SK-N-SH (cell line): Measurements from ENCODE around the gene SLC39A7. TPM values are rescaled to one million over a fixed set of nuclear protein-coding genes. Genes with fewer than 3 reads are reported as not detected.

ENCODE experiments used
- CTCF ChIA-PET: fragments of 300-600, 350-600 bp; formaldehyde crosslinking; extraction: SDS; loops from one replicate; lab custom pipeline; 2021; lab: Yijun Ruan, JAX
- POLR2A ChIA-PET: fragments of 350-600 bp; sonication (Branson Sonifier 250); formaldehyde crosslinking; extraction: SDS; loops from one replicate; lab custom pipeline; 2020; ENCODE audit warnings: antibody characterized with exemption, inconsistent platforms; lab: Yijun Ruan, JAX
- DNase-seq: peaks from one replicate; pipeline ENCODE4 v3.0.0; 2012
- H2AFZ ChIP-seq: fragments of 200-600 bp; sonication (generic); 2 replicates; pipeline ENCODE4 v1.8.1; 2016; ENCODE audit warnings: antibody characterized with exemption, mild to moderate bottlenecking, low read depth
- H3F3A ChIP-seq: fragments of 200-600 bp; sonication (generic); replicated peaks from 2 replicates; pipeline ENCODE3; 2016; ENCODE audit warnings: antibody characterized with exemption, mild to moderate bottlenecking; ENCODE audit not compliant: insufficient read depth
- H3K27ac ChIP-seq, 2 experiments: fragments of 200-500 bp in 1 of 2; fragments of 200-600 bp in 1 of 2; sonication (Bioruptor generic) in 1 of 2; sonication (generic), shearing (Covaris generic) in 1 of 2; 2 replicates each; pipeline versions ENCODE4 v1.5.1 to v1.6.1; 2014 to 2016; ENCODE audit warnings: low read depth in 2 of 2, inconsistent platforms in 1 of 2, low read length in 1 of 2, mild to moderate bottlenecking in 1 of 2, mixed read lengths in 1 of 2
- H3K27me3 ChIP-seq: fragments of 200-600 bp; sonication (generic), shearing (Covaris generic); 2 replicates; pipeline ENCODE4 v1.6.1; 2016; ENCODE audit warnings: mixed run types; ENCODE audit not compliant: insufficient read depth
- H3K36me3 ChIP-seq, 2 experiments: fragments of 200-500 bp in 1 of 2; fragments of 200-600 bp in 1 of 2; sonication (Bioruptor generic) in 1 of 2; sonication (generic) in 1 of 2; replicated peaks in 1 of 2; 2 replicates each; pipeline versions ENCODE3 to v1.5.1; 2014 to 2016; ENCODE audit warnings: low read length in 1 of 2, mild to moderate bottlenecking in 1 of 2; ENCODE audit not compliant: insufficient read depth in 2 of 2, control insufficient read depth in 1 of 2
- H3K4me1 ChIP-seq, 2 experiments: fragments of 200-500 bp in 1 of 2; fragments of 200-600 bp in 1 of 2; sonication (Bioruptor generic) in 1 of 2; sonication (generic), shearing (Covaris generic) in 1 of 2; 2 replicates each; pipeline versions ENCODE4 v1.5.1 to v1.6.1; 2014 to 2016; ENCODE audit warnings: low read depth in 1 of 2, low read length in 1 of 2, mixed run types in 1 of 2; ENCODE audit not compliant: insufficient read depth in 2 of 2, control insufficient read depth in 1 of 2
- H3K4me2 ChIP-seq: fragments of 200-600 bp; sonication (generic), shearing (Covaris generic); 2 replicates; pipeline ENCODE4 v1.6.1; 2017; ENCODE audit warnings: mixed run types
- H3K4me3 ChIP-seq, 2 experiments: fragments of 200-500 bp in 1 of 2; fragments of 200-600 bp in 1 of 2; sonication (Bioruptor generic) in 1 of 2; sonication (generic), shearing (Covaris generic) in 1 of 2; 2 replicates each; pipeline versions ENCODE4 v1.5.1 to v1.8.1; 2014 to 2016; ENCODE audit warnings: low read depth in 2 of 2, inconsistent platforms in 1 of 2, low read length in 1 of 2, mild to moderate bottlenecking in 1 of 2, mixed read lengths in 1 of 2, moderate library complexity in 1 of 2
- H3K79me2 ChIP-seq: fragments of 200-600 bp; sonication (generic); 2 replicates; pipeline ENCODE4 v1.8.1; 2017; ENCODE audit warnings: mild to moderate bottlenecking; ENCODE audit not compliant: insufficient read depth
- H3K9ac ChIP-seq: fragments of 200-600 bp; sonication (generic); 2 replicates; pipeline ENCODE4 v1.6.1; 2017; ENCODE audit warnings: mixed run types
- H3K9me2 ChIP-seq: fragments of 200-600 bp; sonication (generic); 2 replicates; pipeline ENCODE4 v1.6.1; 2017; ENCODE audit warnings: mixed run types
- H3K9me3 ChIP-seq: fragments of 200-600 bp; sonication (generic); 2 replicates; pipeline ENCODE4 v1.6.1; 2017; ENCODE audit warnings: mixed run types, mild to moderate bottlenecking, moderate library complexity
- H4K20me1 ChIP-seq: fragments of 200-600 bp; sonication (generic); 2 replicates; pipeline ENCODE4 v1.6.1; 2017; ENCODE audit warnings: mild to moderate bottlenecking, mixed run types; ENCODE audit not compliant: insufficient read depth
- FOSL2 ChIP-seq: IDR thresholded peaks from 2 replicates; pipeline ENCODE4 v1.4.0; 2012; ENCODE audit warnings: low read depth, mild to moderate bottlenecking, moderate library complexity, borderline replicate concordance
- FOXM1 ChIP-seq: IDR thresholded peaks from 2 replicates; pipeline ENCODE4 v1.4.0; 2012; ENCODE audit warnings: low read depth, mild to moderate bottlenecking
- GATA2 ChIP-seq: sonication (generic); formaldehyde crosslinking; IDR thresholded peaks from 2 replicates; pipeline ENCODE4 v1.5.0; 2020; ENCODE audit warnings: mild to moderate bottlenecking, missing genetic modification reagents
- PBX3 ChIP-seq: IDR thresholded peaks from 2 replicates; pipeline ENCODE4; 2012
- POLR2AphosphoS5 ChIP-seq: IDR thresholded peaks from 2 replicates; pipeline ENCODE4 v1.6.1; 2012; ENCODE audit warnings: low read depth, low read length
- RAD21 ChIP-seq: IDR thresholded peaks from 2 replicates; pipeline ENCODE4 v1.6.1; 2012; ENCODE audit warnings: mild to moderate bottlenecking, low read length
- RCOR1 ChIP-seq: fragments of 150-350 bp; IDR thresholded peaks from 2 replicates; pipeline ENCODE4 v1.6.1; 2017; ENCODE audit warnings: antibody characterized with exemption, low read length
- REST ChIP-seq: IDR thresholded peaks from 2 replicates; pipeline ENCODE4 v1.6.1; 2012; ENCODE audit warnings: mild to moderate bottlenecking, low read depth, low read length, moderate library complexity
- RFX5 ChIP-seq: IDR thresholded peaks from 2 replicates; pipeline ENCODE4 v1.6.1; 2012; ENCODE audit warnings: mild to moderate bottlenecking, improper control_type of control experiment, low read length
- SMC3 ChIP-seq: IDR thresholded peaks from 2 replicates; pipeline ENCODE4 v1.6.1; 2012; ENCODE audit warnings: low read depth, low read length, improper control_type of control experiment
- TCF12 ChIP-seq: IDR thresholded peaks from 2 replicates; pipeline ENCODE4 v1.4.0; 2012
- TEAD4 ChIP-seq: IDR thresholded peaks from 2 replicates; pipeline ENCODE4 v1.4.0; 2012; ENCODE audit warnings: mild to moderate bottlenecking, borderline replicate concordance; ENCODE audit not compliant: insufficient read depth
- USF1 ChIP-seq: IDR thresholded peaks from 2 replicates; pipeline ENCODE4 v1.4.0; 2012; ENCODE audit warnings: low read depth, borderline replicate concordance
- ZBTB33 ChIP-seq: IDR thresholded peaks from 2 replicates; pipeline ENCODE4 v1.4.0; 2012; ENCODE audit warnings: low read depth, borderline replicate concordance
- WGBS: methylation state at CpG from one replicate; pipeline ENCODE4 v1.1.6; 2017; ENCODE audit warnings: low lambda C conversion rate; 5-methylcytosine and 5-hydroxymethylcytosine counted together
- polyA plus RNA-seq, 3 experiments: library from polyadenylated mRNA; depleted of rRNA; stranded (reverse); fragments of >200 nt; gene quantifications; 2 replicates each; pipeline ENCODE4 v1.2.3, GENCODE V29; 2012

The SLC39A7 gene
- polyA plus RNA-seq, 1 of the 3 experiments (the other 2 are of a cell fraction), result 129 TPM

GRCh38 chr6:33166363-33166762, 34.3 kb upstream of the SLC39A7 start:
- H4K20me1 ChIP-seq, result no peaks in the 10 kb centered on the region
- H3K27ac ChIP-seq, result no peak overlapping the region
- H3K27me3 ChIP-seq, result no peaks in the 10 kb centered on the region
- no peak for TF ChIP-seq RCOR1
- TF ChIP-seq ZBTB33, result no peak
- TF ChIP-seq SMC3, result no peak
- no peak for TF ChIP-seq RAD21
- TF ChIP-seq FOXM1, result no peak
- TF ChIP-seq GATA2, result no peak
- TF ChIP-seq TCF12, result no peak
- TF ChIP-seq POLR2AphosphoS5, result no peak
- TF ChIP-seq RFX5, result no peak
- no peak for TF ChIP-seq REST
- DNase-seq, result no peak
- CTCF ChIA-PET, result no interaction called here
- no peaks in the 10 kb centered on the region for H3K36me3 ChIP-seq
- 44% methylated on average over 2 of the region's 6 CpGs for WGBS
- H3K9me3 ChIP-seq, result no peaks in the 10 kb centered on the region
- no peak overlapping the region for H2AFZ ChIP-seq
- H3K9me2 ChIP-seq, result no peaks in the 10 kb centered on the region
- peaks cover 0 to 7% of the 10 kb centered on the region in 2 experiments; a peak in 1 of 4 replicates for H3K4me1 ChIP-seq
- H3F3A ChIP-seq, result no peaks in the 10 kb centered on the region
- no peak overlapping the region for H3K4me3 ChIP-seq
- no peak overlapping the region for H3K4me2 ChIP-seq
- H3K9ac ChIP-seq, result no peak overlapping the region
- POLR2A ChIA-PET, result no interaction called here
- no peaks in the 10 kb centered on the region for H3K79me2 ChIP-seq

GRCh38 chr6:33166811-33167210, 33.9 kb upstream of the SLC39A7 start:
- no peak overlapping the region for H3K9ac ChIP-seq
- POLR2A ChIA-PET, result no interaction called here
- TF ChIP-seq FOSL2 (no peak), TEAD4 (no peak), ZBTB33 (no peak), SMC3 (no peak), USF1 (no peak), PBX3 (no peak)
- H3K4me3 ChIP-seq, result no peak overlapping the region
- 63% methylated on average over 6 of the region's 7 CpGs for WGBS
- H4K20me1 ChIP-seq, result no peaks in the 10 kb centered on the region
- no peaks in the 10 kb centered on the region for H3F3A ChIP-seq
- no peaks in the 10 kb centered on the region for H3K27me3 ChIP-seq
- H3K9me3 ChIP-seq, result no peaks in the 10 kb centered on the region
- H3K9me2 ChIP-seq, result no peaks in the 10 kb centered on the region
- DNase-seq, result no peak
- H3K27ac ChIP-seq, result no peak overlapping the region
- H3K4me1 ChIP-seq, result peaks cover 0 to 4% of the 10 kb centered on the region in 2 experiments; a peak in 1 of 4 replicates
- H3K79me2 ChIP-seq, result no peaks in the 10 kb centered on the region
- H2AFZ ChIP-seq, result no peak overlapping the region
- H3K36me3 ChIP-seq, result no peaks in the 10 kb centered on the region
- H3K4me2 ChIP-seq, result no peak overlapping the region
- CTCF ChIA-PET, result no interaction called here
